SU-DHL-6 (cell line): ENCODE measurements around the gene SLC16A5.
"Not testable (repeated sequence)": the region's sequence is repeated elsewhere in the genome, so short reads cannot be mapped to it uniquely, and the experiment has no call there.

Source experiments
- H2AFZ ChIP-seq: fragments of 200-600 bp; sonication (generic); 2 replicates; pipeline ENCODE4 v1.6.1; 2014; ENCODE audit warnings: low read depth, mild to moderate bottlenecking, moderate library complexity, mixed read lengths, antibody characterized with exemption, low read length; ENCODE audit not compliant: severe bottlenecking
- H3F3A ChIP-seq: fragments of 200-600 bp; shearing (Covaris generic); 2 replicates; pipeline ENCODE4 v1.6.0; 2016; ENCODE audit warnings: antibody characterized with exemption, mild to moderate bottlenecking; ENCODE audit not compliant: insufficient read depth
- H3K27ac ChIP-seq: fragments of 200-600 bp; sonication (generic); 2 replicates; pipeline ENCODE4 v1.5.1; 2016; ENCODE audit warnings: low read depth, mild to moderate bottlenecking, low read length, moderate library complexity, mixed read lengths
- H3K27me3 ChIP-seq: fragments of 200-600 bp; sonication (generic), shearing (Covaris generic); 2 replicates; pipeline ENCODE4 v1.6.0; 2014; ENCODE audit warnings: mild to moderate bottlenecking, low read length
- H3K36me3 ChIP-seq: fragments of 200-600 bp; sonication (generic); 2 replicates; pipeline ENCODE4 v1.6.1; 2014; ENCODE audit warnings: mild to moderate bottlenecking, low read length, mixed read lengths
- H3K4me2 ChIP-seq: fragments of 300-600, 200-600 bp; shearing (Covaris generic), sonication (generic); 2 replicates; pipeline ENCODE4 v1.6.0; 2014; ENCODE audit warnings: low read length, low read depth, mild to moderate bottlenecking; ENCODE audit not compliant: poor library complexity, severe bottlenecking
- H3K4me3 ChIP-seq: fragments of 200-600 bp; sonication (generic); 2 replicates; pipeline ENCODE4 v1.5.1; 2014; ENCODE audit warnings: antibody characterized with exemption, low read length, mild to moderate bottlenecking, mixed read lengths; ENCODE audit not compliant: insufficient read depth, poor library complexity, severe bottlenecking
- H3K79me2 ChIP-seq: fragments of 200-600 bp; sonication (generic); 2 replicates; pipeline ENCODE4 v1.6.1; 2014; ENCODE audit warnings: mild to moderate bottlenecking, low read length, moderate library complexity; ENCODE audit not compliant: insufficient read depth
- H3K9ac ChIP-seq: fragments of 200-600 bp; sonication (generic); 2 replicates; pipeline ENCODE4 v1.7.0; 2014; ENCODE audit warnings: mild to moderate bottlenecking, low read length
- H3K9me2 ChIP-seq: fragments of 200-600 bp; sonication (generic); replicated peaks from 2 replicates; pipeline ENCODE4 v1.6.1; 2014; ENCODE audit warnings: low read length; ENCODE audit not compliant: insufficient read depth
- H3K9me3 ChIP-seq: fragments of 200-600 bp; sonication (generic); 2 replicates; pipeline ENCODE4 v1.6.1; 2014; ENCODE audit warnings: low read length, mixed read lengths; ENCODE audit not compliant: insufficient read depth
- H4K20me1 ChIP-seq: fragments of 200-600 bp; sonication (generic); 2 replicates; pipeline ENCODE4 v1.6.1; 2014; ENCODE audit warnings: low read depth, mild to moderate bottlenecking, antibody characterized with exemption, low read length, moderate library complexity, mixed read lengths
- CTCF ChIP-seq: fragments of 200-600 bp; sonication (generic); IDR thresholded peaks from one replicate; pipeline ENCODE4 v1.5.1; 2017; ENCODE audit warnings: antibody characterized with exemption, mild to moderate bottlenecking, low read length, moderate library complexity; ENCODE audit not compliant: insufficient read depth, poor library complexity, severe bottlenecking
- EZH2phosphoT487 ChIP-seq: fragments of 200-600 bp; sonication (generic), shearing (Covaris generic); conservative IDR thresholded peaks from 2 replicates; pipeline ENCODE4 v1.6.1; 2018; ENCODE audit warnings: mild to moderate bottlenecking, antibody characterized with exemption, low read length, moderate library complexity, mixed read lengths

SLC16A5 gene

GRCh38 chr17:75087558-75088453 is at the start of gene SLC16A5:
TSS of gene SLC16A5 (plus strand) at chr17:75087954. CDS start at chr17:75093637, 5,683 bp downstream.
- no peak within 1 kb of the TSS for H2AFZ ChIP-seq
- no peaks in the 10 kb centered on the region for H3K36me3 ChIP-seq
- H3K79me2 ChIP-seq: no peaks in the 10 kb centered on the region
- H3F3A ChIP-seq: no peaks in the 10 kb centered on the region
- no peaks in the 10 kb centered on the region for H4K20me1 ChIP-seq
- H3K27ac ChIP-seq: no peak within 1 kb of the TSS
- H3K27me3 ChIP-seq: no peaks in the 10 kb centered on the region
- TF ChIP-seq EZH2phosphoT487: no peak
- no peak for TF ChIP-seq CTCF
- H3K4me3 ChIP-seq: no peak within 1 kb of the TSS
- no peak within 1 kb of the TSS for H3K4me2 ChIP-seq
- H3K9me3 ChIP-seq: no peaks in the 10 kb centered on the region
- H3K9ac ChIP-seq: no peak within 1 kb of the TSS
- no peaks in the 10 kb centered on the region for H3K9me2 ChIP-seq

GRCh38 chr17:75039238-75039637 is 48.5 kb upstream of the SLC16A5 start:
- H4K20me1 ChIP-seq: no peaks in the 10 kb centered on the region
- H3K4me2 ChIP-seq: no peak overlapping the region
- no peak overlapping the region for H2AFZ ChIP-seq
- H3K27me3 ChIP-seq: no peaks in the 10 kb centered on the region
- no peaks in the 10 kb centered on the region for H3K36me3 ChIP-seq
- H3K27ac ChIP-seq: no peak overlapping the region
- H3F3A ChIP-seq: no peaks in the 10 kb centered on the region; the same call in 1 of the 2 replicates
- H3K9me2 ChIP-seq: no peaks in the 10 kb centered on the region
- H3K4me3 ChIP-seq: no peak overlapping the region
- no peaks in the 10 kb centered on the region for H3K79me2 ChIP-seq
- H3K9ac ChIP-seq: no peak overlapping the region
- TF ChIP-seq EZH2phosphoT487 (no peak), CTCF (no peak)
- H3K9me3 ChIP-seq: no peaks in the 10 kb centered on the region

- Histone ChIP-seq H3K9me3 (no peaks in the 10 kb centered on the region), H2AFZ (no peak overlapping the region), H3K4me2 (no peak overlapping the region), H3K79me2 (peaks cover 9% of the 10 kb centered on the region), H3K9me2 (no peaks in the 10 kb centered on the region), H3K4me3 (no peak overlapping the region), H3K27ac (no peak overlapping the region), H3K9ac (no peak overlapping the region), H3K36me3 (no peaks in the 10 kb centered on the region), H3F3A (no peaks in the 10 kb centered on the region; the same call in 1 of the 2 replicates), H4K20me1 (no peaks in the 10 kb centered on the region), H3K27me3 (no peaks in the 10 kb centered on the region)
- TF ChIP-seq CTCF: no peak
Measured at GRCh38 chr17:75041656-75042280, 46.0 kb upstream of the SLC16A5 start.

GRCh38 chr17:75043789-75044188 is 44.0 kb upstream of the SLC16A5 start:
- not testable (repeated sequence) for H3K9me2 ChIP-seq, H2AFZ ChIP-seq, H3K27ac ChIP-seq, H3K9ac ChIP-seq, H3F3A ChIP-seq, H3K27me3 ChIP-seq, H3K4me3 ChIP-seq, H3K4me2 ChIP-seq, H3K79me2 ChIP-seq, H4K20me1 ChIP-seq, H3K9me3 ChIP-seq, H3K36me3 ChIP-seq
